ENCODE data around the gene PRELID1.
"Not testable (repeated sequence)": the region's sequence is repeated elsewhere in the genome, so short reads cannot be mapped to it uniquely, and the experiment has no call there.

The PRELID1 gene

DNA sequence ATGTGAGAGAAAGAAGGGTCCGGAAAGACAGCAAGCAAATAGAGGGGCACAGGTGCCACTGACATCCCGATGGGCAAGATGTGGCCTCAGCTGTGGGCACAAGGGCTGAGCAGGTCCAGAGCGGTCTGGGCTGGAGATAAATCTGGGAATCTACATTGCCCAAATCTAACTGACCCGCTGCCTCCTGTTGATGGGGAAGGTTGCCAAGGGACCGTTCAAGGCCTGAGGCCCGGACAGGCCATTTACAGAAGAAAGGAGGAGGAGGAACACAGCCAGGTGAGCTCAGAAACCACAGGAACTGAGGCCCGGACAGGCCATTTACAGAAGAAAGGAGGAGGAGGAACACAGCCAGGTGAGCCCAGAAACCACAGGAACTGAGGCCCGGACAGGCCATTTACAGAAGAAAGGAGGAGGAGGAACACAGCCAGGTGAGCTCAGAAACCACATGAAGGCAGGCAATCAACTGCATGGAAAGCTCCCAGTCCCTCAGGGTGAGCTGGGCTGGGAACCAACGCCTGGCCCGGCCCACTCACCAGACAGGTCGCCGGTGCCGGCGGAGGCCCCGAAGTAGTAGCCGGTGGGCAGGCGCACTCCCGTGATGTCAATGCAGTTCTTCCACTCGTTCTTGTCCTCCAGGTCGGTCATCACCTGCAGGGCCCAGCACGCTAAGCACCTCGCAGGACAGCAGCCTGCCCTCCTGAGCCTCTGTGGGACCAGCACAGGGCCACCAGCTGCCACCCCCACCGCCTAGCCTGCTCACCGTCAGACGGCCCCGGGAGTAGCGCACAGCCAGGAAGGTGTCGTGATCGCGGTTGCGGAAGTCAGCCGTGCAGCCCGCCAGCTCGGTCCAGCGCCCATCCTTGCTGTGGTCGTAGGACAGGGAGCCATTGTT is 33.2 kb downstream of the PRELID1 start:
- no peak for DNase-seq (ENCODE audit: low spot score)

- DNase-seq (ENCODE audit: low spot score) = no peak
Measured at GRCh38 chr5:177338251-177339106, 34.9 kb downstream of the PRELID1 start.

DNA sequence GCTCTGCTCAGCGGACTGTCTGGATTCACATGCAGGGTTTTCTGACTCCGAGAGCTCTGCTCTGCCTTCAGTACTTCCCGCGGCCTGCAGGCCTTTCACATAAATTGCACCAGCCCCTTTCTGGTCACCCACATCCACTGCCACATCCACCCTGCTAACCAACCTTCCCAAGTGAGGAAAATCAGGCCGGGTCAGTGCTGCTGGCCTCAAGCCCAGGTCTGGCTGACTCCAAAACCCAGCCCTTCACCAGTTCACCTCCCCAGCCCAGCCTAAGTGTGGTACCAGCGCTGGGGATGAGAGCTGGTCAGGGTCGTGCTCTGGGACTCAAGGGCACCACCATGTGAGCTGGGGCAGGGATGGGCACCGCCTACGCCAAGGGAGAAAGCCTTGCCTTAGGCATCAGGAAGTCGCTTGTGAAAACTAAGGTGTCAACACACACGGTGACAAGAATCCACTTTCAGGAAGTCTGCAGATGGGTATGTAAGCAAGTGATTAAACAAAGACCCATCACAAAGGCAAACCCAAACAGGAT is 35.6 kb downstream of the PRELID1 start:
- no peak for DNase-seq (ENCODE audit: low spot score)

DNA sequence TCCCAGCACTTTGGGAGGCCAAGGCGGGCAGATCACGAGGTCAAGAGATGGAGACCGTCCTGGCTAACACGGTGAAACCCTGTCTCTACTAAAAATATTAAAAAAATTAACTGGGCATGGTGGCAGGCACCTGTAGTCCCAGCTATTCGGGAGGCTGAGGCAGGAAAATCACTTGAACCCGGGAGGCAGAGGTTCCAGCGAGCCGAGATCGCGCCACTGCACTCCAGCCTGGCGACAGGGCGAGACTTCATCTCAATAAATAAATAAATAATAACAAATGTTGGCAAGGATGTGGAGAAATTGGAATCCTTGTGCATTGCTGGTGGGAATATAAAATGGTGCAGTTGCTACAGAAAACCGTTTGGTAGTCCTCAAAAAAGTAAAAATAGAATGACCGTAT is 39.4 kb downstream of the PRELID1 start:
- not testable (repeated sequence) for DNase-seq (ENCODE audit: low spot score)

DNA sequence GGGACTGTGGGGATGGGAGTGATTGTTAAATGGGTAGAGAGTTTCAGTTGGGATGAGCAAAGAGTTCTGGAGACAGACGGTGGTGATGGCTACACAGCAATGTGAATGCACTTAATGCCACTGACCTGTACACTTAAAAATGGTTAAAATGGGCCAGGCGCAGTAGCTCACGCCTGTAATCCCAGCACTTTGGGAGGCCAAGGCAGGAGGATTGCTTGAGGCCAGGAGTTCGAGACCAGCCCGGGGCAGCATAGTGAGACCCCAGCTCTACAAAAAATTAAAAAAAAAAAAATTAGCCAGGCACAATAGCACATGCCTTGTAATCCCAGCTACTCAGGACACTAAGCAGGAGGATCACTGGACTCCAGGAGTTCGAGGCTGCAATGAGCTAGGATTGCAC is 40.2 kb downstream of the PRELID1 start:
- DNase-seq (ENCODE audit: low spot score) = no peak

DNA sequence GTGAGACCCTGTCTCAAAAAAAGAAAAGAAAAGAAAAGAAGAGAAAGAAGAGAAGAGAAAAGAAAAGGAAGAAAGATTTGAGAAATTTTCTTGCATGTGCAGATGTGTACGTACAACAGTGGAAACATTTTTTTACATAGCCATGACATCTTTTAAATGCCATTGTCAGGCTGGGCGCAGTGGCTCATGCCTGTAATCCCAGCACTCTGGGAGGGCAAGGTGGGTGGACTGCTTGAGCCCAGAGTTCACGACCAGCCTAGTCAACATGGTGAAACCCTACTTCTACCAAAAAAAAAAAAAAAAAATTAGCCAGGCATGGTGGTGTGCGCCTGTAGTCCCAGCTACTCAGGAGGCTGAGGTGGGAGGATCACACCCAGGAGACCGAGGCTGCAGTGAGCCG is 41.3 kb downstream of the PRELID1 start:
- no peak for DNase-seq (ENCODE audit: low spot score)

DNA sequence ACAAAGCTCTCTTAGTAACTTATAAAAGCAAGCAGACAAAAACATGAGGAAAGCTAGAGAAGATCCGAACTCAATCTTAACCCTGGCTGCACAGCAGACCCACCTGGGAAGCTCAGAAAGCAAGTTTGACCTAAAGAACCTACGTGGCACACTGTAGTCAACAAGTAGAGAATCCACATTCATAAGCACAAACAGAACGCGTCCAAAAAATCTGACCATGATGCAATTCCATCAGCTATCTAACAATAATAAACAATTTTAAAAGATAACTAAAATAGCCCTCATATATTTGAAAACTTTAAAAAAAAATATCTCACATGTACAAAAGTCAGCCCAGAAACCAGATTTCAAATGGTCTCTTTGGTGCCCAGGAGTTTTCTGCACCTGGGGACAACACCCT is 43.2 kb downstream of the PRELID1 start:
- no peak for DNase-seq (ENCODE audit: low spot score)

- no peak for DNase-seq (ENCODE audit: low spot score)
Measured at GRCh38 chr5:177347699-177348098, 44.1 kb downstream of the PRELID1 start.

GRCh38 chr5:177349362-177349647 is 45.7 kb downstream of the PRELID1 start:
- DNase-seq (ENCODE audit: low spot score) = no peak

DNA sequence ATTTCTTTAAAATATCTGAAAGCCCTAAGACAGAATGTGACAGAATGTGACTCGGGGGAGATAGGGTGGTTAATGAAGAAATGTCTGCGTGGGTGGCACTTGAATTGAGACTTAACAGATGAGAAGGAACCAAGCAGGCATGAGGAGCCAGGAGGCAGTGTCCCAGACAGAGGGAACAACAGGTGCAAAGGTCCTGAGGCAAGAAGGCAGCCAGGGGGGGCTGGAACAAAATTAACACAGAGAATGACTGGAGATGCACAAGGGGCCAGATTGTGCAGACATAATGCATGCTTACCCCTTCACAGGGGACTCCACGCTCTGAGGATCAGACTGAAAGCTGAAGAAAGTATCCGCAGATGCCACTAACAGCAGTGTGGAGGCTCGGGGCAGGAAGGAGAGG is 46.2 kb downstream of the PRELID1 start:
- no peak for DNase-seq (ENCODE audit: low spot score)

DNA sequence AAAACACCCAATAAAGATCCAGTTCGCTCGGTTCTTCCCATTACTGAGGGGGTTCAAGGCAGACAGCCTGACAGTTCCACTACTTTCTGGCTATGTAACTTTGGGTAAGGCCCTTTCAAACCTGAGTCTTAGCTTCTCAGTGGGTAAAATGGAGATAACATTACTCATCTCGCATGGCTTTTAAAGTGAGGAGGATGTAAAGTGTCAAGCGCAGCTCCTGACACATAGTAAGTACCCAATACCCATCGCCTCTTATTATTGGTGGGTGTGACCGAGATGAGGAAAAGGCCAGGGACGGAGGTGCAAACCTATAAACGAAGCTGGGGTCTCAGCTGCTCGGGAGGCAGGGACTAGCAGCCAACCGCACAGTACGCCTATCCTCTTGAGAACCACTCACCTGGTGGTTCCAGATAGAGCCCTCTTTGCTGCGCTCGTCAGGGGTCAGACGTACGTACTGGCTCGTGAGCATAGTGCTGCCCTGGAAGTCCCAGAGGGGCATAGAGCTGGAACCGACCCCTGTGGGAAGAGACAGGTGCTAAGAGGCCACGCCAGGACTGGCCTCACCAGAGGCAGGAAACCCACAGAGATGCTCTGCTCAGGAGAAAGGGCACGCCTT is 47.3 kb downstream of the PRELID1 start:
- DNase-seq (ENCODE audit: low spot score) = no peak

- DNase-seq (ENCODE audit: low spot score) = peak; percentile 97
Measured at GRCh38 chr5:177351392-177352329, 48.1 kb downstream of the PRELID1 start, which contains the start of gene LMAN2. LMAN2 (minus strand) TSS chr5:177351668; CDS start chr5:177351647, 21 bp downstream.

DNA sequence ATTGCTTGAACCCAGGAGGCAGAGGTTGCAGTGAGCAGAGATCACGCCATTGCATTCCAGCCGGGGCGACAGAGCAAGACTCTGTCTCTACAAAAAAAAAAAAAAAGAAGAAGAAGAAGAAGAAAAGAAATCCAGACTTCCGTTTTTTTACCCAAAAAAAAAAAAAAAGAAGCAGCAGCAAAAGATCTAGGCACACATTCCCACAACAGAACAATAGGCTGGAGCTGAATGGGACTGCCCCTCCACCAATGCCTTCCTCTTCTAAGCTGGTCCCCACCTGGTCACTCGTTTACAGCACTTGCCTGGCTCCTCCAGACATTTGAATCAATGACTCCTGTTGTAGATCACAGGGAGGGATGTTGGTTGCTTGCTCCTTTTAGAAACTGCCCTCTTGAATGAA is 49.5 kb downstream of the PRELID1 start:
- no peak for DNase-seq (ENCODE audit: low spot score)

GRCh38 chr5:177354256-177354655 is 50.7 kb downstream of the PRELID1 start:
- no peak for DNase-seq (ENCODE audit: low spot score)

- no peak for DNase-seq (ENCODE audit: low spot score)
Measured at GRCh38 chr5:177354711-177355110, 51.1 kb downstream of the PRELID1 start.

DNA sequence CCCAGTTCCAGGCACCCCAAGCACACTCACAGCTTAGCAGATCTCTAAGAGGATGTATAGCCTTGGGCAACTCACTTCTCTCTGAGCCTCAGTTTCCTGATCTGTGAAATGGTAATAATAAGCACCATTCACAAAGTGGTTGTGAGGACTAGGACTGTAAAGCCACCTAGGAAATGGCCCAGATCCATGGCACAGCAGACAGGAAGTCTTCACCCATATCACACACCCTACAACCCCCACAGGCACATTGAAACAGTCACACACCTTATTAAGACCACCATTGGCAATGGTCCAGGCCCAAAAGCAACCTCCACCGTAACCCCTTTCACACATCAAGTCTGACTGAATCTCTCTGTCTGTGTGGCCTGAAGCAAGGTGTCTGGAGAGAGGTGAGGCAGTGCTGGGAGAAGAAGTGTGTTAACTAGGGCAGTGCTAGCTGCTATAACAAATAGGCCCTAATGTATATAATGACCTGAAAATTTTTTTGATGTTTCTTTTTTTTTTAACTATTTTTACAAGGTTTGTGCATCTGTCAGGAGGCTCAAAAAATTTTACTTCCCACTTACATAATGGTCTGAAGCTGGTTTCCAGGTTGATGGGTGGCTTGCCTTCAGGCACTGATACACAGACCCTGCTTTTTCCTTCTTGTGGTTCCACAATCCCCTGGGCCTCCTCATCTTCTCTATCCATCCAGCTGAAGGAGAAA is 51.7 kb downstream of the PRELID1 start:
- DNase-seq (ENCODE audit: low spot score) = no peak

- no peak for DNase-seq (ENCODE audit: low spot score)
Measured at GRCh38 chr5:177355868-177356168, 52.2 kb downstream of the PRELID1 start.

Data from cerebellar cortex (tissue), 1 donor.